Subcutaneous abdominal adipose tissue (tissue), 5 donors: Measurements from ENCODE around the gene TMEM255A.
"Not testable (repeated sequence)": the region's sequence is repeated elsewhere in the genome, so short reads cannot be mapped to it uniquely, and the experiment has no call there.

Experiments used
- H3K27ac ChIP-seq: one replicate; pipeline ENCODE4 v1.7.0; 2013; ENCODE audit warnings: low read depth, mild to moderate bottlenecking, inconsistent platforms, low read length, moderate library complexity
- H3K27me3 ChIP-seq, 5 donors: one replicate each; pipeline ENCODE4 v1.7.0; 2013; ENCODE audit warnings: low read length in 5 of 5, inconsistent platforms in 1 of 5; ENCODE audit not compliant: control insufficient read depth in 5 of 5, insufficient read depth in 4 of 5
- H3K36me3 ChIP-seq, 5 donors: one replicate each; pipeline ENCODE4 v1.7.0; 2013; ENCODE audit warnings: low read length in 5 of 5; ENCODE audit not compliant: control insufficient read depth in 5 of 5, insufficient read depth in 5 of 5
- H3K4me1 ChIP-seq, 5 donors: one replicate each; pipeline ENCODE4 v1.7.0; 2013; ENCODE audit warnings: low read length in 5 of 5, mild to moderate bottlenecking in 3 of 5, moderate library complexity in 1 of 5; ENCODE audit not compliant: control insufficient read depth in 5 of 5, insufficient read depth in 5 of 5
- H3K4me3 ChIP-seq, 5 donors: one replicate each; pipeline ENCODE4 v1.7.0; 2013; ENCODE audit warnings: low read length in 5 of 5, low read depth in 1 of 5
- H3K9ac ChIP-seq, 5 donors: one replicate each; pipeline ENCODE4 v1.7.0; 2013; ENCODE audit warnings: low read length in 5 of 5, mild to moderate bottlenecking in 4 of 5, moderate library complexity in 3 of 5
- H3K9me3 ChIP-seq, 5 donors: one replicate each; pipeline ENCODE4 v1.7.0; 2013; ENCODE audit warnings: low read length in 5 of 5; ENCODE audit not compliant: control insufficient read depth in 5 of 5
- donor health status: healthy.
- donor health status: healthy.
- donor health status: healthy.
- donor health status: healthy.
- donor health status: healthy.

Gene TMEM255A

DNA sequence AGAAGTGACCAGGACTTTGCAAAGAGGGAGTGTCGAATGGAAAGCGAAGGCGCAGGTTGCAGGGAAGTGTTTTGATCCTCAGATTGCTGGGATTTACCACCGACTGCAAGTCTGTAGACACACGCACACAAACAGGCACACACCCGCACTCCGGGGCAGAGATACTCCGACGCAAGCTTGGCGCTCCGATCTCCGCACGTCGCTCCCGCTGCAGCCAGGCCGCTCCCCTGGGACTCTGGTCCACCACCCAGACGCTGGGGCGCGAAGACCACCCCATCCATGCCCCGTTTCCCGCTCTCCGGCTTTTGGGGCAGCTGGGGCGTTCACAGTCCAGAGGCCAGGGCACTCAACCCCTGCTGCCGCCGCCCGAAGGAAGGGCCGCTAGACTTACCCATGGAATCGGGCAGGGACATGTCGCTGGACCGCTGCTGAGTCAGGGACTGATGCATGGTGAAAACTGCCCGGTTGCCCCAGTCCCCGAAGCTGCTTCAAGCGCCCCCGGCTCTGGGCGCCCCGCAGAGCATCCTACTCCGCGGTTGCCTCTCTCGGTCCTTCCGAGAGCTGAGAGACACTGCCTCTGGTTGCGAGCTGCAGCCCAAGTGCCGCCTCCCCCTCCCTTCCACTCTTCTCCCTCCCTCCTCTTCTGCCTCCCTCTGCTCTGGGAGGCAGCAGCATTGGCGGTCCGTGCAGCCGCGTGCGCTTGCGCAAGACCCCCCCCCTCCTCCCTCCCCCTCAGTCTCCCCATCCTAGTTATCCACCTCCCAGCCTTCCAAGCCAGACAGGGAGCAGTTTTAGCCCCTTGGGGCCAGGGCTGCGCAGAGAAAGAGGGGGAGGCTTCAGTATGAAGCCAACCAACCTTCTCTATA is at the start of gene TMEM255A:
Gene TMEM255A, minus strand, starts transcription at position 601 of the 866 bp plus-strand sequence. Its CDS starts 152 bp downstream, at position 449.
- Histone ChIP-seq H3K4me3 (peak within 1 kb of the TSS; percentile 50 to 70 (median 56)), H3K36me3 (no peaks in the 10 kb centered on the region)

GRCh38 chrX:120358737-120359456 is 47.6 kb upstream of the TMEM255A start:
- no peak overlapping the region for H3K27ac ChIP-seq
- H3K9me3 ChIP-seq = no peaks in the 10 kb centered on the region
- H3K4me3 ChIP-seq = no peak overlapping the region
- H3K9ac ChIP-seq = no peak overlapping the region
- no peaks in the 10 kb centered on the region for H3K36me3 ChIP-seq
- H3K4me1 ChIP-seq = no peaks in the 10 kb centered on the region
- H3K27me3 ChIP-seq = peaks cover 0 to 18% (median 7%) of the 10 kb centered on the region in 5 donors

More for the DNA sequence above, at the start of gene TMEM255A:
- Histone ChIP-seq H3K4me1 (peaks cover 0 to 26% (median 22%) of the 10 kb centered on the region in 5 donors), H3K27ac (no peak within 1 kb of the TSS), H3K27me3 (peaks cover 23 to 56% (median 41%) of the 10 kb centered on the region in 5 donors), H3K9ac (peak within 1 kb of the TSS in 1 of 5 donors; percentile 38), H3K9me3 (peaks cover 0 to 3% (median 0%) of the 10 kb centered on the region in 5 donors)

- H3K27me3 ChIP-seq = peaks cover 0 to 18% (median 7%) of the 10 kb centered on the region in 5 donors
- H3K4me1 ChIP-seq = no peaks in the 10 kb centered on the region
- H3K9me3 ChIP-seq = peaks cover 0 to 8% (median 1%) of the 10 kb centered on the region in 5 donors
- no peak overlapping the region for H3K9ac ChIP-seq
- no peak overlapping the region for H3K4me3 ChIP-seq
- H3K27ac ChIP-seq = no peak overlapping the region
- no peaks in the 10 kb centered on the region for H3K36me3 ChIP-seq
Observed at GRCh38 chrX:120357186-120357585, 45.9 kb upstream of the TMEM255A start.

- Histone ChIP-seq H3K36me3 (no peaks in the 10 kb centered on the region), H3K9ac (no peak overlapping the region), H3K27ac (no peak overlapping the region), H3K9me3 (peaks cover 0 to 9% (median 3%) of the 10 kb centered on the region in 5 donors), H3K4me1 (no peaks in the 10 kb centered on the region), H3K27me3 (peaks cover 0 to 18% (median 7%) of the 10 kb centered on the region in 5 donors), H3K4me3 (no peak overlapping the region)
Observed at GRCh38 chrX:120356084-120356483, 44.8 kb upstream of the TMEM255A start.

DNA sequence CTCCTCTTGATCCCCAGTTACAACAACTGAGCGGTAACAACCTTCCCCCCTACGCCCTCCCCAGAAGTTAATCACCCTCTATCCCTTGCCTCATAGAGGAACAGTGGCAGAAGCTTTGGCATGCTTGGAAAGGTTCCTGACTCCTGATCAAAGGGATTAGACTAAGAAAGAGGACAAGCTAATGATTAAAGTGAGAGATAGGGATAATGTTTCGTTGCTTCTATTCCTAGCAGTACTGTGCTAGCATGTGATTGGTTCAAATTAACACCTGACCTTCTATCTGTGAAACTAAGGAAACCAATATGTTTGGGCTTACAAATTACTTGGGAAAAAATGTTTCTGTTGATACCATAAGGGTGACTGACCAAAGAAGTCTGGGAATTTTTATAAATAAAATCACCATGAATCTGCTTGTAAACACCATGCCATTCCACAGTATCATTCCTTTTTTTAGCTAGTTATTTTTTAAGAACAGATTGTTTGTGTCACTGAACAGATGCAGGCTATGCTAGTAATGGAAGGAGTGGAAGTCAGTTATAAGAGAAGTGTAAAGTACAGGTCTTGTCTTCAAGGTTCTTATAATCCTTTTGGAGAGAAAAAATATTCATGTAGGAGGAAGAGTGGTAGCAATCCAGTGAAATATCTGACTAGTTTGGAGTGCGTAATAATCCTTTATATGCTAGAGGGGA is 39.3 kb upstream of the TMEM255A start:
- Histone ChIP-seq H3K4me3 (no peak overlapping the region), H3K36me3 (no peaks in the 10 kb centered on the region), H3K9ac (no peak overlapping the region), H3K4me1 (no peaks in the 10 kb centered on the region), H3K27me3 (peaks cover 0 to 4% (median 0%) of the 10 kb centered on the region in 5 donors), H3K9me3 (peaks cover 0 to 10% (median 3%) of the 10 kb centered on the region in 5 donors), H3K27ac (no peak overlapping the region)

- H3K36me3 ChIP-seq, H3K9ac ChIP-seq, H3K4me1 ChIP-seq, H3K27ac ChIP-seq, H3K27me3 ChIP-seq, H3K4me3 ChIP-seq: not testable (repeated sequence)
- peaks cover 0 to 11% (median under 1%) of the 10 kb centered on the region in 5 donors for H3K9me3 ChIP-seq
Observed at GRCh38 chrX:120344566-120344965, 33.3 kb upstream of the TMEM255A start.

- H3K4me3 ChIP-seq = peak overlapping the region in 1 of 5 donors; percentile 15
- no peaks in the 10 kb centered on the region for H3K36me3 ChIP-seq
- H3K4me1 ChIP-seq = no peaks in the 10 kb centered on the region
- peaks cover 13 to 48% (median 20%) of the 10 kb centered on the region in 5 donors for H3K9me3 ChIP-seq
- no peak overlapping the region for H3K27ac ChIP-seq
- no peaks in the 10 kb centered on the region for H3K27me3 ChIP-seq
- no peak overlapping the region for H3K9ac ChIP-seq
Observed at GRCh38 chrX:120336899-120337298, 25.6 kb upstream of the TMEM255A start.

DNA sequence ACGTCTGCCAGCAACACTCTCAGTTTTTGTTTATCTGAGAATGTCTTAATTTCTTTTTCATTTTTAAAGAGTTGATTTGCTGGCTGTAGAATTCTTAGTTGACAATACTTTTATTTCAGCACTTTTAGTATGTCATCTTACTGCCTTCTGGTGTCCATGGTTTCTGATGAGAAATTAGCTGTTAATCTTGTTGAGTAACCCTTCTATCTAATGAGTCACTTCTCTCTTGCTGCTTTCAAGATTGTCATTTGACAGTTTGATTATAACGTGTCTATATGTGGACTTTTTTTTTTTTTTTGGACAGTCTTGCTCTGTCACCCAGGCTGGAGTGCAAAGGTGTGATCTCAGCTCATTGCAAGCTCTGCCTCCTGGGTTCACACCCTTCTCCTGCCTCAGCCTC is 24.0 kb upstream of the TMEM255A start:
- Histone ChIP-seq H3K9ac (no peak overlapping the region), H3K36me3 (no peaks in the 10 kb centered on the region), H3K4me1 (no peaks in the 10 kb centered on the region), H3K4me3 (no peak overlapping the region), H3K27me3 (peaks cover 0 to 4% (median 0%) of the 10 kb centered on the region in 5 donors), H3K27ac (no peak overlapping the region), H3K9me3 (peaks cover 13 to 48% (median 20%) of the 10 kb centered on the region in 5 donors)

GRCh38 chrX:120334603-120335002 is 23.3 kb upstream of the TMEM255A start:
- Histone ChIP-seq H3K36me3 (no peaks in the 10 kb centered on the region), H3K4me1 (no peaks in the 10 kb centered on the region), H3K9me3 (peaks cover 13 to 42% (median 20%) of the 10 kb centered on the region in 5 donors), H3K27ac (no peak overlapping the region), H3K4me3 (no peak overlapping the region), H3K27me3 (peaks cover 0 to 4% (median 0%) of the 10 kb centered on the region in 5 donors), H3K9ac (no peak overlapping the region)
